Gastrocnemius medialis (tissue), 4 donors: ENCODE data around the gene DENND1A. TPM values are rescaled to one million over a fixed set of nuclear protein-coding genes. Genes with fewer than 3 reads are reported as not detected.

Experiments
- ATAC-seq, 2 donors: fragments of 150-250 bp; one replicate each; pipeline ENCODE4 v1.9.1; 2016
- DNase-seq, 2 donors: peaks; one replicate each; pipeline ENCODE4 v3.0.0-alpha.2; 2019
- H3K27ac ChIP-seq, 4 donors: fragments of 200-600 bp; sonication (generic); 1 replicate in 1 of 4; 2 replicates in 3 of 4; pipeline ENCODE4 v1.5.1; 2016 to 2018; ENCODE audit warnings: mild to moderate bottlenecking in 2 of 4, moderate library complexity in 1 of 4
- H3K27me3 ChIP-seq, 3 donors: fragments of 200-600 bp; sonication (generic) in 2 of 3; 1 replicate in 1 of 3; 2 replicates in 2 of 3; pipeline versions ENCODE4 v1.5.1 to v1.6.0; 2016 to 2019; ENCODE audit warnings: mild to moderate bottlenecking in 1 of 3, moderate library complexity in 1 of 3
- H3K36me3 ChIP-seq, 2 donors: fragments of 200-600 bp; sonication (generic) in 1 of 2; one replicate each; pipeline ENCODE4 v1.5.1; 2017 to 2018
- H3K4me1 ChIP-seq, 2 donors: fragments of 200-600 bp; sonication (generic) in 1 of 2; one replicate each; pipeline ENCODE4 v1.5.1; 2016 to 2017; ENCODE audit warnings: mild to moderate bottlenecking in 2 of 2
- H3K4me3 ChIP-seq, 4 donors: fragments of 200-600 bp; sonication (generic) in 3 of 4; 1 replicate in 1 of 4; 2 replicates in 3 of 4; pipeline ENCODE4 v1.5.1; 2016 to 2019; ENCODE audit warnings: mild to moderate bottlenecking in 2 of 4
- H3K9me3 ChIP-seq, 3 donors: fragments of 200-600 bp; sonication (generic) in 2 of 3; 1 replicate in 1 of 3; 2 replicates in 2 of 3; pipeline ENCODE4 v1.5.1; 2016 to 2019
- CTCF ChIP-seq, 5 experiments: fragments of 450-650 bp in 3 of 5; fragments of 200-600 bp in 2 of 5; sonication (generic) in 2 of 5; IDR thresholded peaks in 4 of 5; conservative IDR thresholded peaks in 1 of 5; 1 replicate in 4 of 5; 2 replicates in 1 of 5; pipeline ENCODE4 v1.5.1; 2016 to 2019; ENCODE audit warnings: antibody characterized with exemption in 5 of 5, mild to moderate bottlenecking in 3 of 5, moderate library complexity in 3 of 5
- POLR2A ChIP-seq, 2 donors: fragments of 450-650 bp; IDR thresholded peaks; one replicate each; pipeline ENCODE4 v1.6.1; 2017; ENCODE audit warnings: antibody characterized with exemption in 2 of 2, mild to moderate bottlenecking in 2 of 2, moderate library complexity in 2 of 2
- in situ Hi-C, 4 donors: fragments of 200-750 bp; cut with MboI; loops; one replicate each; pipeline versions ENCODE4 v1.15.0 to v1.8.0; 2017; ENCODE audit warnings: low sequenced_read_pairs in 4 of 4
- intact Hi-C: fragments of 100-400 bp; cut with DNase I; formaldehyde crosslinking; loops from one replicate; pipeline ENCODE4 v1.15.1; 2023; ENCODE audit warnings: low total_unique reads
- total RNA-seq, 4 donors: library from RNA; depleted of rRNA; stranded (reverse); fragments of >200 nt; gene quantifications; one replicate each; pipeline versions ENCODE4 v1.1.0 to v1.2.3, GENCODE V29; 2016

The DENND1A gene
- total RNA-seq, 4 donors from 2014 or later, result 14.1 to 24.6 (median 16.4) TPM

DNA sequence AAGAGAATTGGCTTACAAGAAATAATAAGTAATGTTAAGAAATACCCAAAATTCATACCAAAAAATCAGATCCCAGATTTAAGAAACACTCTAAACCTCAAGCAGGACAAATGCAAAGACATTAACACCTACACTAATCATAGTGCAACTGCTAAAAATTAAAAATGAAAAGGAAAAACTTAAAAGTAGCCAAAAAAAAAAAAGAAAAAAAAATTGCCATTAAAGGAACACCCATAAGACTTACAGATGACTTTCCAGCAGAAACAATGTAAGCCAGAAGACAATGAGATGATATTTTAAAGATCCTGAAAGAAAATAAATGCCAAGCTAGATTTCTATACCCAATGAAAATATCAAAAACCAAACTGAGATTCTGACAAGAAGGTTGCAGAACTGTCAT is 101.5 kb downstream of the DENND1A start:
- no peak overlapping the region for H3K27ac ChIP-seq
- TF ChIP-seq POLR2A (IDR thresholded peaks at IDR 0.05) (no peak), CTCF (IDR thresholded peaks at IDR 0.05 in 4 of 5, conservative IDR thresholded peaks at IDR 0.05 in 1 of 5) (no peak)
- H3K4me3 ChIP-seq, result no peak overlapping the region
- H3K4me1 ChIP-seq, result peaks cover 6 to 12% of the 10 kb centered on the region in 2 donors
- ATAC-seq (no peak), DNase-seq (no peak)
- in situ Hi-C loops, result no loop called here
- H3K27me3 ChIP-seq, result no peaks in the 10 kb centered on the region
- H3K9me3 ChIP-seq, result peaks cover 0 to 19% (median 0%) of the 10 kb centered on the region in 3 donors
- intact Hi-C loops, result no loop called here
- peaks cover 0 to 4% of the 10 kb centered on the region in 2 donors for H3K36me3 ChIP-seq

DNA sequence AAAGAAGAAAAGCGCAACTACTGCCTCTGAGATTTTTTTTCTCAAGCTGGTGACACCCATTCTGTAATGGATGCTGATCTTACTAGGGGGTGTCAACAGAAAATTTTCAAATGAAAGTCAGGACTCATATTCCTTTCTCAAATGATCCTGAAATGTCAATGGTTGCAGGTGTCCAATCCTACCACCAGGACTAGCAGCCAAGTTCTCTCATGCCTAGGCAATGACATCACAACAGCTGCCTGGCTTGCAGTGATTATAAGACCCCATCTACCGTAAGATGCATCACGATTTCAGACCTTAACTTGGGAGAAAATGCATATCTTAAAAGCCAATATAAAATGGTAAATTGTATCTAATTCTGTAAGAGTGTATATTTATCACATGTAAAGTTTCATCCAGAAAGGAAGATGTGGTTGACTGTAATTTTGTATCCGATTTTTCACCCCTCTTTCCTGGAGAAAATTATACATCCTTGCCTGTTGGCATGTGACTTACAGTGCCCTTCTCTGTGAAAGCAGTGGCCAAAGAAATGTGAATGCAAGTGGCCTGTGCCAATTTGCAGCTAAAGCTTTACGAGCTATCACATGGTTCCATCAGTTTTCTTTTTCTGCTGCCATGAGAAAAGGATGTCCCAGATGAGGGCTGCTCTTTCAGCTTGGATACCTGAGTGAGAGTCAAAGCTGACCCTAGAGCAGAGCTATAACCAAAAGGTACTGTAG is 104.4 kb downstream of the DENND1A start:
- TF ChIP-seq CTCF (IDR thresholded peaks at IDR 0.05 in 4 of 5, conservative IDR thresholded peaks at IDR 0.05 in 1 of 5) (peak in 1 of 5 experiments; percentile 14), POLR2A (IDR thresholded peaks at IDR 0.05) (no peak)
- Histone ChIP-seq H3K27me3 (no peaks in the 10 kb centered on the region), H3K27ac (no peak overlapping the region), H3K4me1 (peaks cover 6 to 12% of the 10 kb centered on the region in 2 donors), H3K36me3 (peaks cover 0 to 4% of the 10 kb centered on the region in 2 donors), H3K4me3 (no peak overlapping the region), H3K9me3 (peaks cover 0 to 19% (median 0%) of the 10 kb centered on the region in 3 donors)
- no peak for DNase-seq
- intact Hi-C loops (no loop called here), in situ Hi-C loops (no loop called here)
- no peak for ATAC-seq

- H3K4me1 ChIP-seq, result peaks cover 6 to 12% of the 10 kb centered on the region in 2 donors
- H3K9me3 ChIP-seq, result peaks cover 0 to 6% (median 0%) of the 10 kb centered on the region in 3 donors
- H3K36me3 ChIP-seq, result no peaks in the 10 kb centered on the region
- no peak for DNase-seq
- in situ Hi-C loops, result no loop called here
- no peak for TF ChIP-seq POLR2A (IDR thresholded peaks at IDR 0.05)
- TF ChIP-seq CTCF (IDR thresholded peaks at IDR 0.05 in 4 of 5, conservative IDR thresholded peaks at IDR 0.05 in 1 of 5), result no peak
- intact Hi-C loops, result no loop called here
- no peaks in the 10 kb centered on the region for H3K27me3 ChIP-seq
- ATAC-seq, result no peak
- no peak overlapping the region for H3K27ac ChIP-seq
- H3K4me3 ChIP-seq, result no peak overlapping the region
Measured at GRCh38 chr9:123823194-123823947, 106.6 kb downstream of the DENND1A start.

DNA sequence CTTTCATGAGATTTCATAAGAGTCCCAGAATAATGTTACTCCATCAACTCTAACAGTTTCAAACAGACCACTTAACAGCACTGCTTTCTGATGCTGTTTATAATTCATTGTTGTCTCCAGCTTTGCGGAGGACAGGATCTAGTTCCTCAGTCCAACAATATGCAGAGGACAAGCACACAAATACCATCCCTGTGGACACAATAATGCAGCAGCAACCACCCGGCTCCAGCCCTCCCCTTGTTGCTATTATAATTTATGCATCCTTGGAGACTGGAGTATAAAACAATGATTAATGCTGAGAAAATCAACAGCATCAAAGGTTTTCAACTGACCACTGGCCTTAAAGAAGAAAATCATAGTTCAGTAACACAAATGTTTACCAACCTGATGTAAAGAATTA is 108.3 kb downstream of the DENND1A start:
- Histone ChIP-seq H3K36me3 (no peaks in the 10 kb centered on the region), H3K27me3 (no peaks in the 10 kb centered on the region), H3K4me3 (no peak overlapping the region), H3K9me3 (no peaks in the 10 kb centered on the region), H3K27ac (no peak overlapping the region), H3K4me1 (peaks cover 6 to 17% of the 10 kb centered on the region in 2 donors)
- TF ChIP-seq POLR2A (IDR thresholded peaks at IDR 0.05) (no peak), CTCF (IDR thresholded peaks at IDR 0.05 in 4 of 5, conservative IDR thresholded peaks at IDR 0.05 in 1 of 5) (no peak)
- DNase-seq, result no peak
- in situ Hi-C loops (no loop called here), intact Hi-C loops (no loop called here)
- ATAC-seq, result no peak
